HG03175 (cell line): ENCODE measurements around the gene ADSS1.

Experiments used
- ATAC-seq: cut with Tn5 transposase; IDR thresholded peaks from one replicate; pipeline ENCODE4 v1.9.1; 2021; ENCODE audit warnings: mild to moderate bottlenecking, moderate library complexity; ENCODE audit not compliant: unreplicated experiment

The ADSS1 gene

DNA sequence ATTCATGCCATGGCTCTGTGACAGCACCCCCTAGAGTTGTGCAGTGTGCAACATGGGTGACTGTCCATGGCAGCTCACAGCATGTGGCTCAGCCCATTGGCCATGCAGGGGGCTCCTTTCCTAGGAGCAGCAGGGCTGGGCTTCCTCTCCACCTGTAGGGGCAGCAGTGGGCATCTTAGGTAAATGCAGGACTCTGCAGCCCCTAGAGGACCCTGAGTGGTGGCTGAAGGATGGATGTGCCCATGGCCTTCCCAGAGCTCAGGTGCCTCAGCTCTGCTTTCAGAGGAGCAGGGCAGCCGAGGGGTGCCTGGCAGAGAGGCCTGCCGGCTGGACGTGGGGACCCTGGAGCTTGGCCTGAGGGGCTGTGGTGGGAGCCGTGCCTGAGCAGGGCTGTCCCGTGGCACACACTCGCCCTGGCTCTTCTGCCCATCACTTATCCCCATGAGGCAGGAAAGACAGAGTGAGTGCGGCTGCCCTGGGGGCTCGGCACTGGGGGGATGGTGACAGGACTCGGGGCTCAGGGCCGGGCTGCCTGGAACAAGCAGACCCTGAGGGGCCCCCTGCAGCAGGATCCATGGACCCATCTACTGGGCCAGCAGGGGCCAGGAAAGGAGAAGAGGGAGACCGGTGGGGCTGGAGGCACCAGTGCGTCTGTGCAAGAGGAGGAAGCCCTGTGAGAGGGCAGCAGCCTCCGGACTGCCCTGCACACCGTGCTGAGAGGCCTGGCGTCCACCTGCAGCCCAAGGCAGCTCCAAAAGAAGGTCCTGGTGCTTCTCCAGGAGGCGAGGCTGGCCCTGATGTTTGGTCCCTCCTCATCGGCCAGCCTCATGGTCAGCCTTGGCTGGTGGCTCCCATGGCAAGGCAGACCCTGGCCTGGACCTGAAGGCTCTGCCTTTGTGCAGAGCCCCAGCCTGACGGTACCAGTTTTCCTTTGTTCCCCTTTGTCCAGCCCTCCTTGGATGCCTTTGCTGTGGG lies 7.6 kb downstream of the ADSS1 start:
- ATAC-seq, result no peak

DNA sequence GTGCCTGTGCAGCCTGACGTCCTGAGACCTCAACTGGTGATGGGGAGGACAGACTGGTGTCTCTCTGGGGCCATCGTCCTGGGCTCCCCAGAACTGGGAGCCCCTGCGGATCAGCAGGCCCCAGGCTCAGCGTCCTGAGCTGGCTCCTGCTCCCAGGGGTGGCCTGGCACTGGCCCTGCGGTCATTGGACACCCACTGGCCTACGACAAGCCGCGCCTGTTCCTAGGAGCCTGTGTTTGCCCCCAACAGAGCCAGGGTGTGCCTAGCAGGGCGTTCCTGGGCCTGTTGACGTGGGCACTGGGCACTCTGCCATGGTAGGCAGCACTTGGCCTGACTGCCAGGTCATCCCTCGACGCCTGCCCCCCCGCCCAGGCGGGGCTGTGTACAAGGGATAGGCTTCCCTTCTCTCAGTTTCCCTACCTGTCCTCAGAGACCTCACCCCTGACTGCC lies 8.4 kb downstream of the ADSS1 start:
- no peak for ATAC-seq

DNA sequence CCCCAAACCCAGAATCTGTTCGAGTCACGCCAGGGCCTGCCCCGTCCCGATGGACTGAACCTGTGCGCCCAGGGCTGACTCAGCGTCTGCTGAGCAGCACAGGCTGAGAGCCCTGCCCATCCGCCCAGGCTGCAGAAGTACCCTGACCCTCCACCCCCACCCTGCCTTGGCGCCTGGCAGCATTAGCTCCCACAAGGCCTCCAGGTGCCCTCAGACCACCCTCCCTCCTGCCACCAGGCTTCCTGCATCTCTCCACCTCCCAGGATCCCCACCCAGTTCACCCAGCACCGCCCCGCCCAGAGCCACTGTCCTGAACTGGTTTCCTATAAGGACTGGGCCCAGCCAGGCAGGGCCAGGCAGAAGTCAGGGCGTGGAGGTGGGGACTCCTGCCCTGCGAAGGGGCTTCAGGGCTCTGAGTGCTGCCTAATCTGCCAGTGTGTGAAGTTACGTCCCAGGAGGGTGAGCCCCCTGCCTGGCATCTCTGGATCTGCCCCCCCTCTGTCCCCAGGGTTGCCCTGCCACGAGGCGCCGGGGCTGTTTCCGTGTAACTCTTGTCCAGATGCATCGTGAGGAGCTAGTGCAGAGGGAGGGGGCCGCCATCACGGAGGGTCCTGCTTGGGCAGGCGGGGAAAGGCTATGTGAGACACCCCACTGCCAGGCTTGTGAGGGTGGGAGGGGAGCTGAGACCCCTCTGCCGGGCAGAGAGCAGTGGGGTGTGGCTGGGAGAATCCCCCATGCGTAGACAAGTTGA lies 9.1 kb downstream of the ADSS1 start:
- ATAC-seq, result no peak

DNA sequence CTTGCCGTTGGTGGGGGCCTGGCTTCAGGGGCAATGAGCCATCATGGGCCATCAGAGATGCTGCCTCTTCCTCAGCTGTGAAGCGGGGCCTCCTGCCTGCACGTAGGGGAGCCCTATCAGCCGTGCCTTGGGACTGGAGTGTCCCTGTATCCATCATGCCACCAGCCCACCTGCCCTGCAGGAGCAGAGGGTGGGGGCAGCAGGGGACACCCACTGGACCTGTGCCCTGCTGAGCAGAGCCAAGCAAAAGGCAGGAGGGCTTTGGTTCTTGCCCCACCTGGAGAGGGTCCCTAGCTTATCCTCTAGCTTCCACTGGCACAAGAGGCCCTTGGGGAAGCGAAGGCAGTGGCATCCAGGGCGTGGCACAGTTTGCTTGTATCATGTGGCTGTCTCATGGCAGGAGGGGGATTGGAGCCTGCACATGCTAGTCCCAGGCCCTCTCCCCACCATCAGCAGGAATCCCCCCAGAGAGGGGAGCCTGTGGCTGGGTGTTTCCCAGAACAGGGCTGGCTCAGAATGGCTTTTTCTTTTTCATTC lies 10.1 kb downstream of the ADSS1 start:
- no peak for ATAC-seq

DNA sequence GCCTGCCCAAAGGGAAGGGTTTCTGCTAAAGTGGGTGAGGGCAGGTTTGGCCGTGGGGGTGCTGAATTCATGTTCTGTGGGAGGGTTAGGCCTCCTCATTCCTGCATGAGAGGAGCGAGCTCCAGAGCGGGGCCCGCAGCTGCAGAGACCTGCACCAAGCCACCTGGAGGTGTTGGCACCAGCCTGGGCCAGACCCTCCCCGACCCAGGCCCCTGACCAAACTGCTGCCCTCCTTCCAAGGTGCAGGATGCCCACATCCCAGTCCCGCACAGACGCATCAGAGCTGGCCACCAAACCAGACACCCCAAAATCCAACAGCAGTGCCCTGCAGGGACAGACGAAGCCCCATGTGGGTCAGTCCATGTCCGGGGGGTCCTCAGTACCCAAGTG lies 10.6 kb downstream of the ADSS1 start:
- no peak for ATAC-seq

DNA sequence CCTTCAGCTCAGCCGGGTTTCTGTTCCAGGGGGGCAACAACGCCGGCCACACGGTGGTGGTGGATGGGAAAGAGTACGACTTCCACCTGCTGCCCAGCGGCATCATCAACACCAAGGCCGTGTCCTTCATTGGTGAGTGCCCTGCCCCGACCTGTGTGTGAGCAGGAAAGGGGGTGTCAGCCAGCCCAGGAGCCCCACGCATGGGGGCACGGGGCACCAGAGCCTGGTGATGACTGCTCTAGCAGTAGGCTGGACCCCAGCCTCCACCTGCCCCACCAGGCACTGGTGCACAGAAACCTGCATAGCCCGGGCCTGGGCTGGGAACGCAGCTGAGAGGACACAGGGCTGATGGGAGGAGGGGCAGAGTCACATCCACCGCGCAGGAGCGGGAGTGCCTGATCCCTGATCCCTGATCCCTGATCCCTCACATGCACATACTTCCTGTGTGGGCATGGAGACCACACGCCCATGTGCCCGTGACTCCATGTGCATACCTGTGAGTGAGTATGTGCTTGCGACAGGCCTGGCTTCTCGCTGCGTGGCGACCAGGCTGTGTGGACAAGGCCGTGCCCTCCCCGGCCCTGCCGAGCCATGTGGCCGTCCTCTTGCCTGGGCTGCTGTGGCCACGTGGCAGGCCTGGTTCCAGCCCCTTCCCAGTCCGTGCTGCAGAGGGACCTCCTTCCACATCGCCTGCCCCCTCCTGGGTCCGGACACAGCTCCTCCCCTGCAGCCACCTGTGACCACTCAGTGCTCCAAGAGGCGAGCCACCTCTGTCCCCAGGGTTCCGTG lies 11.2 kb downstream of the ADSS1 start:
- ATAC-seq, result no peak

DNA sequence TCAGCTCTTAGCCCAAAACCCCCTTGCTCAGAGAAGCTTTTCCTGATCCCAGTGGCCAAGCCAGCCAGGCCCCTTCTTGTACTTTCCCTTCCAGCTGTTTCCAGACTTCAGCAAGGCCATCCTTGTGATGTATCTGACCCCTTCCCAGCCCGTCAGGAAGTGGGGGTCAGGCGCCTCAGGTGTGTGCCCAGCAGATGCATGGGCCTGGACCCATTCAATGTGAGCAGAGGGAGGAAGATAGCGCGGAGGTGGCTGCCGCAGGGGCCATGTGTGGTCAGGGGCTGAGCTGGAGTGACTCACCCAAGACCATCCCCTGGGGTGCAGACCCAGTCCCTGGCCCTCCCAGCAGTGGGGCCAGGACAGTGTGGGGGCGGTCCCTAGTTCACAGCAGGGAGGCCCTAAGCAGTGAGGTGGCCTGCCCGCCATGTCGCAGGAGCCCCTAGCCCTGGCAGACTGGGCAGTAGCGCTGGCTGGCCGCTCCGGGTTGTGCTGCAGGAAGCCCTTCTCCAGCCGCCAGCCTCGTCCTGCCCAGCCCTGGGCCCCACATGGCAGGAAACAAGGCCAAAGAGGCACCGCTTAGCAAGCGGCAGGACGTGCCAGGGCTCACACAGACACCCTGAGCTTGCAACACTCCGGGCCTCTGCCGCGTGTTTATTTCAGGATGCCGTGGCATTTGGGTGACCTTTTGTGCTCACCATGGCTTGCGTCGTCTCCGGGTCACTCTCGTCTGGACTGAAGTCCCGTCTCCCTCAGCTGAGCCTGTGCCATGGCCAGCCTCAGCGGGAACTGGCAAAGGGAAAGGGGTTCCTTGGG lies 12.0 kb downstream of the ADSS1 start:
- ATAC-seq, result no peak

DNA sequence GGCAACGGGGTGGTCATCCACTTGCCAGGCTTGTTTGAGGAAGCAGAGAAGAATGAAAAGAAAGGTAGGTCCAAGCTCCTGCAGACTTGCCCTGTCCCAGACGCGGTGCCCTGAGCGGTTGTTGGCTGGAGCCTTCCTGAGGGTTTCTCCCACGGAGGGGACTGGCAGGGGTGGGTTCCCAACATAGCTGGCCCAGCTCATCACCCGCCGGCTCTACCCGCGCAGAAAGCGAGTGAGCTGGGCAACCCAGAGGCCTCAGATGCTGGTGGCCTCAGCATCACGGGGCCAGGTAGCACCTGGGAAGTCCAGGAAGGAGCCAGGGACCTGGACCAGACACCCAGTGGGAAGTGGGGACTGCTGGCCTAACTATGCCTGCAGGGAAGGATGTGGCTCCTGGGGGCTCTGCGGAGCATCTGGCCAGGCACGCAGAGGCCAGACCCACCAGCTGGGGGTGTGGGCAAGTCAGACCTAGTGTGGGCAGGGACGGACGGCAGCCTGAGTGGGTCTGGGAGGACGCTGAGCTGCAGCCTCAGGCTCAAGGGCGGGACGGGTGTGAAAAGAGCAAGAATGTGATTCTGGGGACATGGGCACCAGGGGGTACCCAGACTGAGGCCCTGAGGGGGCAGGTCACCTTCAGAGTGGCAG lies 14.5 kb downstream of the ADSS1 start:
- ATAC-seq, result no peak

DNA sequence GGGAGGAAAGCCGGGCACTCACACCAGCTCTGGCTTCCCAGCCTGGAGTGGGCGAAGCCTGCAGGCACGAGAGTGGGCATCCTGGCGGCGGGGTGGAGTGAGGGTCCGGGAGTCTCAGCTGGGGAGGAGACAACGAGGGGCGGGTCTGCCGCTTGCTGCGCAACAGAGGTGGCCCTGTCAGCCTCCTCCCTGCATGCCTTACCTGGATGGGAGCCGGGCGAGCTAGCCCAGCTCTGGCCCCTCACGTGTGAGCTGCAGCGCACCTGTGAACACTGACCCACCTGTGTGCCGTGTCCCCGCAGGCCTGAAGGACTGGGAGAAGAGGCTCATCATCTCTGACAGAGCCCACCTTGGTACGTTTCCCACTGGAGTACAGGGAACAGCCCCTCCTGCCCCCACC lies 15.0 kb downstream of the ADSS1 start:
- ATAC-seq, result no peak

DNA sequence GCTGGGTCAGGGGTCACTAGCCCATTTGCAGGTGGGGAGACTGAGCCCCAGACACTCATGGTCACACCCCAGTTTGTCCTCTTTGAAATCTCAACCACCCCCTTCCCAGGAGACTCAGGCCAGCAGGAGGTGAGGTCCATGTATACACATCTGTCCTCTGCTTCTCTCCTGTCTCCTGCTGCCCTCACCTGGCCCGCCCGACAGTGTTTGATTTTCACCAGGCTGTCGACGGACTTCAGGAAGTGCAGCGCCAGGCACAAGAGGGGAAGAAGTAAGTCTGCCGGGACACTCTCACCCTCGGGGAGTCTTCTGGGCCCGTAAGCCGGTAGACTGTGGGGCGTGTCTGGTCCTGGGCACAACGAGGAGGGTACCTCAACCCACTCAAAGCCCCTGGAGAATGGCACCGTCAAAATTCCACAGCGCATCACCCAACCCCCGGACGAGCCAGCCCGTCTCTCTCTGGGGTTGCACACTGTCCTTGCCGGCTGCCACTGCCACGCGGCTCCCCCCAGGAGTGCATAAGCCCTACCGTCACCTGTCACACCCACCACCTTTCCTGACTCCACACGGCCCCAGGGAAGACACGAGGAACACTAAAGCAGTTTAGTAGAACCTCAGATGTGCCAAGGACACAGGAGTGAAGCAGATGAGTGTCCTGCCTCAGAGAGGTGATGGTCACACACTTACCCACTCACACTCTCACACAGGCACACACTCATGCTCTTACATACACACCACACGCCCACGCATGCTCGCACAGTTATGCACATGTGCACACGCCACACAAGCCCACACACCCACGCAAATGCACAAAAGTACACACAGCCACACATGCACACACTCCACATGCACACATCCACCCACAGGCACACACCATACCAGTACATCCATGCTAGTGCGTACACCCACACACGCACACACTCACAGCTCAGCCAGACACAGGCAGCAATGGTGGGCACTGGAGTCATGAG lies 15.8 kb downstream of the ADSS1 start:
- ATAC-seq, result no peak

DNA sequence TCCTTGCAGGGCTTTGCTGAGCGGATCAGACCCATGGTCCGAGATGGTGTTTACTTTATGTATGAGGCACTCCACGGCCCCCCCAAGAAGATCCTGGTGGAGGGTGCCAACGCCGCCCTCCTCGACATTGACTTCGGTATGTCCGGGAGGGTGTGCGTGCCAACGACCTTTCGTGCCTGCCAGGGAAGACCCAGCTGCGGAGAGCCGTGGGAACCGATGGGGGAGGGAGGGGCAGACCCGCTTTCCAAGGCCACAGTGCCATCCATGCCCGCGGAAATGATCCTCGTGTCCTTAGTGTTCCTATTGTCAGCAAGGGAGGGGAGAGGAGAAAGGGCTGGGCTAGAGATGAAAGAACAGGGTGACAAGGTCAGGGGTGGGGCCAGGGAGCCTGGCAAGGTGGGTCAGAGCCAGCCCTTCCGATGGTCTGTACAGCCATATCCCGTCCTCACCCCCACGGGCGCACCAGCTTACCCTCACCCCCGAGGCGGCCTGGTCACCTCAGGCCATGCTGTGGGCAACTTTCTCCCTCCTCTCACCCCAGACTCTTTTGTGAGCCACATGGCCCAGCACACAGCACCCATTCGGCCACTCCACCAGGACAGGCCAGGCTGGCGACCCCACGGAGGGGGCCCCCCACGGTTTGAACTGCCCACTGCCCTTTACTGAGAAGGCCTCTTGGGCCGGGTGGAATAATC lies 17.2 kb downstream of the ADSS1 start:
- no peak for ATAC-seq

DNA sequence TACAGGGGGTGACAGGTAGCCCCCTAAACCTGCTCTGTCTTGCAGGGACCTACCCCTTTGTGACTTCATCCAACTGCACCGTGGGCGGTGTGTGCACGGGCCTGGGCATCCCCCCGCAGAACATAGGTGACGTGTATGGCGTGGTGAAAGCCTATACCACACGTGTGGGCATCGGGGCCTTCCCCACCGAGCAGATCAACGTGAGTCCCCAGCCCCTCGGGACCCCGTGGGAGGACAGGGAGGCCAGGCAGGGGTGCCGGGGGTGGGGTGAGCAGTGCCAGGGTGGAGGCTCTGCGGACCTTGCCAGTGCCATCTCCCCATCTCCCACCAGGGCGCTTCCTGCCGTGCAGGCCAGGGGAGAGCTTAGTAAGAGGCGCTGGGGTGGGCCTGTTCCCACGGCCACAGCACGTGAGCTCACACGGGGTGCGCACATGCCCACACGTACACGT lies 17.8 kb downstream of the ADSS1 start:
- no peak for ATAC-seq

DNA sequence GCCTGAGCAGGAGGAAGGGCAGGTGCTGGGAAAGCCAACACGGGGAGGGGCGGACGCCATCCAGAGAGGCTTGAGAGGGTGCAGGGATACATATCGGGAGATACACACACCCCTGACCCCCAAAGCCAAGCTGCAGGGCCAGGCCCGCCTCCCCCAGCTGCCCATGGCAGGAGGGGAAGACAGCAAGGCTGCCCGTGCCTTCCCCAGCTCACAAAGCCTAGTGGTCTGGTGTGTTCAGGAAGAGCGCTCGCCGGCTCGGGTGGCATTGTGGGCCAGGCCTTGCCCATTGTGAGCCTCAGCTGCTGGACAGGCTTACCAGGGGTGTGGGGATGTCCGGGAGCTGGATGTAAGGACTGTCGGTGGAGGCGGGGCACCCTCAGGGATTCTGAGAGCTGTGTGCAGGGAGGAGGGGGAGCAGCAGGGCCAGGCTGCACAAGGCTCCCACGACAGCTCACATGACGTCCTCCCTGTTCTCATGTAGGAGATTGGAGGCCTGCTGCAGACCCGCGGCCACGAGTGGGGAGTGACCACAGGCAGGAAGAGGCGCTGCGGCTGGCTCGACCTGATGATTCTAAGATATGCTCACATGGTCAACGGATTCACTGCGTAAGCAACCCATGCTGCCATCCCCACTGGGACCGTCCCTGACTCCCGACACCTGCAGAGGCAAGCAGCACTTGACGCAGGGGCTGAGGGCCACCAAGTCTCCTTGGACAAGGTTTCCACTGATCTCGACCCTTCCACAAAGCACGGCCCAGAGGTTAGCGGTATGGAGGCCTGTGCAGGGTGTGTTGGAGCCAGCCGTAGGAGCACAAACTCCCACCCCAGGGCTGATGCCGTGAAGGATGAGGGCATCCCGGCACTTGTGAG lies 18.8 kb downstream of the ADSS1 start:
- no peak for ATAC-seq

DNA sequence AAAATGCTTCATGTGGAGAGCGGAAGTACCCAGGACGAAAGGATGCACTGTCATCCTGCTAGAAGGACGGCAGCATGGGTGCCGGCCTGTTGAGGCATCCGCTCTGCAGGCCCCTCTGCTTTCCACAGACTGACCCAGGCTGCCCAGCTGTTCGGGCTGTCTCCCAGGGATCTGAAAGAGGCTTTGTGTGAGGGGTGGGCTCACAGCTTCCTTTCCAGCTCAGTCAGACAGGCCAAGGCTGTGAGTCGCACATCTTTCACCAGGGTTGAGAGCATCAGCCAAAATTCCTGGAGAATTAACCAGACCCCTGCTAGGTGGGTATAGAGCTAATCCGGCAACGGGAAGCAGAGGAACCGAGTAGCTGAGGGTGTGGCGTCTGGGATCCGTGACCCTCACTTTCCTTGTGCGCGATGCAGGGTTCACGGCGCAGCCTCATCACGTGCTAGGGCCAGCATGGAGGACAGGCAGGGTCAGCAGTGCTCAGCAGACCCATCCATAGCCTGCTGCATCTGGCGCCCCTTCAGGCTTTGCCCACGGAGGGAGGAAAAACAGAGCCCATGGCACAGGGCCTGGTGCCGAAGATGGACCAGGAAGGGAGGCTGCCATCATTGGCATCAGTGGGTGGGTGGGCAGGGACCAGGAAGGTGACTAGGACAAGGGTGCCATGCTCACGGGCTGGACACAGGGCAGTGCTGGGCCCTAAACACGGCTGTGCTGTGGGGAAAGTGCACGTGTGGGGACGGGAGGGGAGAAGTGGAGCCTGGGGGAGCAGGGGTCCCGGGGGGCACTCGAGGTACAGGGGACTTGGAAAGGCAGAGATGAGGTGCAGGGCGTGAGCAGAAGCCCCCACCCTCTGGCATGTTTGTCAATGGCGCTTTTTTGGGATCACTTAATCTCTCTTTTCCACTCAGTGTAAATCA lies 19.7 kb downstream of the ADSS1 start:
- ATAC-seq, result no peak

DNA sequence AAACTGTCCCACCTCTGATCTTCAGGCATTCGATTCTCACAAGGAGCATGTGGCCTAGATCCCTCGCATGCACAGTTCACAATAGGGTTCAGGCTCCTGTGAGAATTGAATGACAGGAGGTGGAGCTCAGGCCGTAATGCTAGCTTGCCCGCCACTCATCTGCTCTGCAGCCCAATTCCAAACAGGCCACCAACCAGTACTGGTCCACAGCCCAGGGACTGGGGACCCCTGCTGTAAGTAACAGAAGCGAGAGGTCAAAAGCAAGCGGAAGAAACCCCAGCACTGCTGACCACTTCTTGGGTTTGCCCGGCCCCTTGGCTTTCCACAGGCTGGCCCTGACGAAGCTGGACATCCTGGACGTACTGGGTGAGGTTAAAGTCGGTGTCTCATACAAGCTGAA lies 20.5 kb downstream of the ADSS1 start:
- no peak for ATAC-seq

DNA sequence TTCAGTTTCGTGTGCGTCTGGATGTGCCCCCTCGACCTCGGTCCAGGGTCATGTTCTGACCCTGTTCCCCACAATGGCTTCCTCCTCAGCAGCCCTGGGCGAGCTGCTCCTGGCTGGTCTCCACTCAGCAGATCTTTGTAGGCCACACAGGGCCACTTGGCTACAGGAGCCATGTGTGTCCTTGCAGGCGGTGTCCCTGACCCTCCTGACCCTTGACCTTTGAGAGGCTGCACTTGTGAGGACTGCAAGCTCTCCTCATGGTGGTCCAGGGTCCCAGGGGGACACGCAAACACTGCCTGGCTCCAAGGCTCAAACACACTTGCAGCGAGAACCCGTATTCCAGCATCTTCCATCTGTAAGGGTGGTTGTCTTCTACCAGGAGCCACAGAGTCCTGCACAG lies 21.4 kb downstream of the ADSS1 start:
- no peak for ATAC-seq
